WTC11 (cell line): ENCODE measurements around the gene CLDN2. TPM values are rescaled to one million over a fixed set of nuclear protein-coding genes. Genes with fewer than 3 reads are reported as not detected.

Experiments
- ATAC-seq: fragments of 200-7000 bp; cut with Tn5 transposase; 2 replicates; pipeline ENCODE4 v1.10.0; 2021; ENCODE audit warnings: mild to moderate bottlenecking, moderate library complexity
- CTCF ChIA-PET: fragments of 300-600 bp; sonication (Branson Sonifier 250); formaldehyde crosslinking; loops from one replicate; lab custom pipeline; 2021; ENCODE audit warnings: antibody characterized with exemption; lab: Charles Lee
- POLR2A ChIA-PET: fragments of 350-600 bp; sonication (Branson Sonifier 250); formaldehyde crosslinking; loops from one replicate; lab custom pipeline; 2021; ENCODE audit warnings: antibody characterized with exemption; lab: Charles Lee
- DNase-seq: peaks from one replicate; pipeline ENCODE4 v3.0.0; 2021; ENCODE audit warnings: low spot score
- H3K27ac Mint-ChIP-seq: 2 replicates; pipeline ENCODE4 v1.8.0; 2021; ENCODE audit warnings: mixed read lengths
- H3K27me3 Mint-ChIP-seq: 2 replicates; pipeline ENCODE4 v1.8.0; 2021; ENCODE audit warnings: low read depth, mild to moderate bottlenecking, moderate library complexity, mixed read lengths
- H3K36me3 Mint-ChIP-seq: 2 replicates; pipeline ENCODE4 v1.8.0; 2021; ENCODE audit warnings: mixed read lengths
- H3K4me1 Mint-ChIP-seq: 2 replicates; pipeline ENCODE4 v1.8.0; 2022; ENCODE audit warnings: mixed read lengths
- H3K4me3 Mint-ChIP-seq: 2 replicates; pipeline ENCODE4 v1.8.0; 2021; ENCODE audit warnings: mild to moderate bottlenecking, moderate library complexity, mixed read lengths
- H3K9me3 Mint-ChIP-seq: 2 replicates; pipeline ENCODE4 v1.8.0; 2021; ENCODE audit warnings: mixed read lengths
- ARID4B ChIP-seq: sonication (generic); formaldehyde crosslinking; IDR thresholded peaks from 2 replicates; pipeline ENCODE4 v1.8.0; 2023; ENCODE audit warnings: missing genetic modification reagents, mild to moderate bottlenecking, borderline replicate concordance
- EMX1 ChIP-seq: fragments of 250-450 bp; sonication (Bioruptor Pico); IDR thresholded peaks from 2 replicates; pipeline ENCODE4 v1.8.0; 2021; ENCODE audit warnings: mild to moderate bottlenecking
- FOXJ3 ChIP-seq: sonication (generic); formaldehyde crosslinking; IDR thresholded peaks from 2 replicates; pipeline ENCODE4 v1.9.0; 2021; ENCODE audit warnings: missing genetic modification reagents, mild to moderate bottlenecking, borderline replicate concordance
- FOXP1 ChIP-seq: sonication (generic); formaldehyde crosslinking; IDR thresholded peaks from 2 replicates; pipeline ENCODE4 v1.8.0; 2022; ENCODE audit warnings: missing genetic modification reagents, mild to moderate bottlenecking, moderate library complexity, borderline replicate concordance
- GRHL2 ChIP-seq: fragments of 250-450 bp; sonication (Bioruptor Pico); IDR thresholded peaks from 2 replicates; pipeline ENCODE4 v1.8.0; 2022; ENCODE audit warnings: mild to moderate bottlenecking, moderate library complexity; ENCODE audit not compliant: insufficient replicate concordance, severe bottlenecking
- MLX ChIP-seq: sonication (generic); formaldehyde crosslinking; IDR thresholded peaks from 2 replicates; pipeline ENCODE4 v1.8.1; 2023; ENCODE audit warnings: mild to moderate bottlenecking, missing genetic modification reagents, moderate library complexity
- MXD4 ChIP-seq: fragments of 250-450 bp; sonication (Bioruptor Pico); IDR thresholded peaks from 2 replicates; pipeline ENCODE4 v1.8.0; 2021; ENCODE audit warnings: mild to moderate bottlenecking, moderate library complexity, borderline replicate concordance
- RORB ChIP-seq: fragments of 250-450 bp; sonication (Bioruptor Pico); IDR thresholded peaks from 2 replicates; pipeline ENCODE4 v1.9.0; 2021; ENCODE audit warnings: mild to moderate bottlenecking
- SMAD3 ChIP-seq: sonication (generic); formaldehyde crosslinking; IDR thresholded peaks from 2 replicates; pipeline ENCODE4 v1.8.0; 2022; ENCODE audit warnings: missing genetic modification reagents, mild to moderate bottlenecking, borderline replicate concordance
- ZNF219 ChIP-seq: sonication (generic); formaldehyde crosslinking; IDR thresholded peaks from 2 replicates; pipeline ENCODE4 v1.8.0; 2023; ENCODE audit warnings: missing genetic modification reagents, mild to moderate bottlenecking, borderline replicate concordance
- ZNF396 ChIP-seq: fragments of 250-450 bp; sonication (Bioruptor Pico); IDR thresholded peaks from 2 replicates; pipeline ENCODE4 v1.8.0; 2021; ENCODE audit warnings: mild to moderate bottlenecking, moderate library complexity, borderline replicate concordance
- ZNF671 ChIP-seq: fragments of 250-450 bp; sonication (Bioruptor Pico); IDR thresholded peaks from 2 replicates; pipeline ENCODE4 v1.8.0; 2021; ENCODE audit warnings: mild to moderate bottlenecking
- total RNA-seq: library from RNA; stranded (reverse); gene quantifications from 3 replicates; pipeline ENCODE4 v1.2.3, GENCODE V29; 2021
- TF ChIP-seq, protein P1 (sequence below): fragments of 250-450 bp; sonication (Bioruptor Pico); IDR thresholded peaks from 2 replicates; pipeline ENCODE4 v1.9.0; 2021; ENCODE audit warnings: mild to moderate bottlenecking, borderline replicate concordance
- TF ChIP-seq, protein P2 (sequence below): sonication (generic); formaldehyde crosslinking; conservative IDR thresholded peaks from 2 replicates; pipeline ENCODE4 v1.8.1; 2022; ENCODE audit warnings: mild to moderate bottlenecking, missing genetic modification reagents
- TF ChIP-seq, protein P3 (sequence below): sonication (generic); formaldehyde crosslinking; IDR thresholded peaks from 2 replicates; pipeline ENCODE4 v1.8.1; 2023; ENCODE audit warnings: mild to moderate bottlenecking, missing genetic modification reagents
- TF ChIP-seq, protein P4 (sequence below): fragments of 250-450 bp; sonication (Bioruptor Pico); conservative IDR thresholded peaks from 2 replicates; pipeline ENCODE4 v1.9.0; 2021; ENCODE audit warnings: mild to moderate bottlenecking

The CLDN2 gene
- total RNA-seq, 1 experiment from 2014 or later, result 0.11 TPM

GRCh38 chrX:106912864-106913263 lies 7.3 kb upstream of the CLDN2 start (continued):
- TF ChIP-seq, protein P1, sequence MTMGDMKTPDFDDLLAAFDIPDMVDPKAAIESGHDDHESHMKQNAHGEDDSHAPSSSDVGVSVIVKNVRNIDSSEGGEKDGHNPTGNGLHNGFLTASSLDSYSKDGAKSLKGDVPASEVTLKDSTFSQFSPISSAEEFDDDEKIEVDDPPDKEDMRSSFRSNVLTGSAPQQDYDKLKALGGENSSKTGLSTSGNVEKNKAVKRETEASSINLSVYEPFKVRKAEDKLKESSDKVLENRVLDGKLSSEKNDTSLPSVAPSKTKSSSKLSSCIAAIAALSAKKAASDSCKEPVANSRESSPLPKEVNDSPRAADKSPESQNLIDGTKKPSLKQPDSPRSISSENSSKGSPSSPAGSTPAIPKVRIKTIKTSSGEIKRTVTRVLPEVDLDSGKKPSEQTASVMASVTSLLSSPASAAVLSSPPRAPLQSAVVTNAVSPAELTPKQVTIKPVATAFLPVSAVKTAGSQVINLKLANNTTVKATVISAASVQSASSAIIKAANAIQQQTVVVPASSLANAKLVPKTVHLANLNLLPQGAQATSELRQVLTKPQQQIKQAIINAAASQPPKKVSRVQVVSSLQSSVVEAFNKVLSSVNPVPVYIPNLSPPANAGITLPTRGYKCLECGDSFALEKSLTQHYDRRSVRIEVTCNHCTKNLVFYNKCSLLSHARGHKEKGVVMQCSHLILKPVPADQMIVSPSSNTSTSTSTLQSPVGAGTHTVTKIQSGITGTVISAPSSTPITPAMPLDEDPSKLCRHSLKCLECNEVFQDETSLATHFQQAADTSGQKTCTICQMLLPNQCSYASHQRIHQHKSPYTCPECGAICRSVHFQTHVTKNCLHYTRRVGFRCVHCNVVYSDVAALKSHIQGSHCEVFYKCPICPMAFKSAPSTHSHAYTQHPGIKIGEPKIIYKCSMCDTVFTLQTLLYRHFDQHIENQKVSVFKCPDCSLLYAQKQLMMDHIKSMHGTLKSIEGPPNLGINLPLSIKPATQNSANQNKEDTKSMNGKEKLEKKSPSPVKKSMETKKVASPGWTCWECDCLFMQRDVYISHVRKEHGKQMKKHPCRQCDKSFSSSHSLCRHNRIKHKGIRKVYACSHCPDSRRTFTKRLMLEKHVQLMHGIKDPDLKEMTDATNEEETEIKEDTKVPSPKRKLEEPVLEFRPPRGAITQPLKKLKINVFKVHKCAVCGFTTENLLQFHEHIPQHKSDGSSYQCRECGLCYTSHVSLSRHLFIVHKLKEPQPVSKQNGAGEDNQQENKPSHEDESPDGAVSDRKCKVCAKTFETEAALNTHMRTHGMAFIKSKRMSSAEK (CRISPR knock-in tag), result no peak

GRCh38 chrX:106917830-106918500 lies 2.2 kb upstream of the CLDN2 start:
- CTCF ChIA-PET, result no interaction called here
- Mint-ChIP-seq H3K27ac (no peak overlapping the region), H3K9me3 (no peaks in the 10 kb centered on the region), H3K4me3 (no peak overlapping the region)
- TF ChIP-seq ZNF671 (CRISPR knock-in tag), result no peak
- TF ChIP-seq, all 79 proteins: peak for 0
- H3K27me3 Mint-ChIP-seq, result no peaks in the 10 kb centered on the region; the same call in 1 of the 2 replicates
- H3K4me1 Mint-ChIP-seq, result peaks cover 11% of the 10 kb centered on the region; the same call in 1 of the 2 replicates
- H3K36me3 Mint-ChIP-seq, result no peaks in the 10 kb centered on the region
- no peak for DNase-seq
- POLR2A ChIA-PET, result no interaction called here
- no peak for ATAC-seq

- no peak overlapping the region for H3K27ac Mint-ChIP-seq
- H3K36me3 Mint-ChIP-seq, result no peaks in the 10 kb centered on the region
- H3K4me1 Mint-ChIP-seq, result peaks cover 11% of the 10 kb centered on the region; the same call in 1 of the 2 replicates
- H3K4me3 Mint-ChIP-seq, result no peak overlapping the region
- H3K27me3 Mint-ChIP-seq, result no peaks in the 10 kb centered on the region; the same call in 1 of the 2 replicates
- DNase-seq, result no peak
- POLR2A ChIA-PET, result no interaction called here
- ATAC-seq, result no peak
- CTCF ChIA-PET, result no interaction called here
- no peaks in the 10 kb centered on the region for H3K9me3 Mint-ChIP-seq
- TF ChIP-seq, protein P2, sequence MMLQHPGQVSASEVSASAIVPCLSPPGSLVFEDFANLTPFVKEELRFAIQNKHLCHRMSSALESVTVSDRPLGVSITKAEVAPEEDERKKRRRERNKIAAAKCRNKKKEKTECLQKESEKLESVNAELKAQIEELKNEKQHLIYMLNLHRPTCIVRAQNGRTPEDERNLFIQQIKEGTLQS (CRISPR knock-in tag), result no peak
- TF ChIP-seq FOXP1 (CRISPR knock-in tag), result no peak
- no peak for TF ChIP-seq ARID4B (CRISPR knock-in tag)
- no peak for TF ChIP-seq SMAD3 (CRISPR knock-in tag)
- no peak for TF ChIP-seq MLX (CRISPR knock-in tag)
- no peak for TF ChIP-seq MXD4 (CRISPR knock-in tag)
- no peak for TF ChIP-seq ZNF396 (CRISPR knock-in tag)
- TF ChIP-seq, protein P3, sequence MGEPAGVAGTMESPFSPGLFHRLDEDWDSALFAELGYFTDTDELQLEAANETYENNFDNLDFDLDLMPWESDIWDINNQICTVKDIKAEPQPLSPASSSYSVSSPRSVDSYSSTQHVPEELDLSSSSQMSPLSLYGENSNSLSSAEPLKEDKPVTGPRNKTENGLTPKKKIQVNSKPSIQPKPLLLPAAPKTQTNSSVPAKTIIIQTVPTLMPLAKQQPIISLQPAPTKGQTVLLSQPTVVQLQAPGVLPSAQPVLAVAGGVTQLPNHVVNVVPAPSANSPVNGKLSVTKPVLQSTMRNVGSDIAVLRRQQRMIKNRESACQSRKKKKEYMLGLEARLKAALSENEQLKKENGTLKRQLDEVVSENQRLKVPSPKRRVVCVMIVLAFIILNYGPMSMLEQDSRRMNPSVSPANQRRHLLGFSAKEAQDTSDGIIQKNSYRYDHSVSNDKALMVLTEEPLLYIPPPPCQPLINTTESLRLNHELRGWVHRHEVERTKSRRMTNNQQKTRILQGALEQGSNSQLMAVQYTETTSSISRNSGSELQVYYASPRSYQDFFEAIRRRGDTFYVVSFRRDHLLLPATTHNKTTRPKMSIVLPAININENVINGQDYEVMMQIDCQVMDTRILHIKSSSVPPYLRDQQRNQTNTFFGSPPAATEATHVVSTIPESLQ (CRISPR knock-in tag), result no peak
- TF ChIP-seq EMX1 (CRISPR knock-in tag), result no peak
- TF ChIP-seq GRHL2 (CRISPR knock-in tag), result no peak
- no peak for TF ChIP-seq ZNF219 (CRISPR knock-in tag)
- no peak for TF ChIP-seq RORB (CRISPR knock-in tag)
- TF ChIP-seq, protein P4, sequence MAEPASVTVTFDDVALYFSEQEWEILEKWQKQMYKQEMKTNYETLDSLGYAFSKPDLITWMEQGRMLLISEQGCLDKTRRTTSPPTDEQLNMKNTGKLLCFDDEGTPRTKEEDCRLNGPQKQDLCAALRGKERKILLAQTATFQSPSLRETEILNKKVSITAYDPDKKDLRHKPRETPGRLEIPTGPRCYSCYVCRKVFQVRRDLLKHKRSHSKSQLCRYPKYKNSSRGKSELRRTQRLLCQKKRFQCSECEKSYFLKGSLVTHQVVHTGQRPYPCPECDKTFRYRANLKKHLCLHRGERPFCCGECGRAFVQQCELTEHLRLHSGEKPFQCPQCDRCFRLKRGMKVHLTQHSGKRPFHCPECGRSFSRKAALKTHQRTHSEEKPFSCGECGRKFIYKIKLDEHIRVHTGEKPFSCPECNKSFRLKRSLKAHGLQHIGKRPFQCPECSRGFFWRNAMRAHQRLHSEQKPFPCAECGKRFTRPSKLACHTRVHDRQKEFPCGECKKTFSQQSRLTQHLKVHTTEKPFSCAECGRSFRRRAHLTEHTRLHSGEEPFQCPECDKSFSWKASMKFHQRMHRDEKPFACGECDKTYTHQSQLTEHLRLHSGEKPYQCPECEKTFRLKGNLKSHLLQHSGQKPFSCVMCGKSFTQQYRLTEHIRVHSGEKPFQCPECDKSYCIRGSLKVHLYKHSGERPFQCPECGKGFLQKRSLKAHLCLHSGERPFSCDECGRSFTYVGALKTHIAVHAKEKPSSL, result no peak
- TF ChIP-seq FOXJ3, result no peak
Measured at GRCh38 chrX:106921637-106922036, 1.4 kb downstream of the CLDN2 start.
